ENCODE results near the gene PTPRN2.

DNA sequence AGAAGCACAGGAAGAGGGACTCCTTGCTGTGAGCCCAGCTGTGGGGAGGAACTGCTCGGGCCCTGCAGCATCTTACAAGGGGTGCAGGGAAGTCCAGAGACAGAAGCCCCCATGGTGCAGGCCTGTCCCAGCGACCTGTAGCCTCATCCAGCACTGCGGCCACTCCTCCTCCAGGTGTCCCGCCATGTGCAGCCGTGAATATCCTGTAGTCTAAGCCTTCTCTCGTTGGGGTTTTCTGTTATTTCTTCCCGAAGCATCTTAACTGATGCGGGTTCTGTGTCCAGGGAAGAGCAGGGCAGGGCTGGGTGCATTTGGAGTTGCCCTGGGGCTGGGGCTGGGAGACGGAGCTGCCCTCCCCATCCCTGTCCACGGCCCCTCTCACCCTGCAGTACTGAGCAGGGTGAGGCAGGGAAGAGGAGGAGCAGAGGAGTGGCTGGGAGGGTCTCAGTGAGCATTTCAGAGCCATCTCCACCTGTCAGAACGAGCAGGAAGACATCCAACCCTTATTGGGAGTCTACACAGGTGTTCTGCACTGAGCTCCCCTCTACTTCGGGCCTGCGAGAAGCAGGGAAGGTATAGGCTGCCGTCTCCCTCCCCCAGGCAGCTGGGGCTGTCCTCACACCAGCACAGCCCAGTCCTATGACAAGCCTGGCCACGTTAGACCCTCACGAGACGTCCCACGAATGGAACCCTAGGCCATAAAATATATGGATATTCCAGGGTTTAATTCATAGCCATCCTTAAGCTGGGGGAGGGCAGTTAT, 756.3 kb downstream of the PTPRN2 start:
- TF ChIP-seq, protein P1, sequence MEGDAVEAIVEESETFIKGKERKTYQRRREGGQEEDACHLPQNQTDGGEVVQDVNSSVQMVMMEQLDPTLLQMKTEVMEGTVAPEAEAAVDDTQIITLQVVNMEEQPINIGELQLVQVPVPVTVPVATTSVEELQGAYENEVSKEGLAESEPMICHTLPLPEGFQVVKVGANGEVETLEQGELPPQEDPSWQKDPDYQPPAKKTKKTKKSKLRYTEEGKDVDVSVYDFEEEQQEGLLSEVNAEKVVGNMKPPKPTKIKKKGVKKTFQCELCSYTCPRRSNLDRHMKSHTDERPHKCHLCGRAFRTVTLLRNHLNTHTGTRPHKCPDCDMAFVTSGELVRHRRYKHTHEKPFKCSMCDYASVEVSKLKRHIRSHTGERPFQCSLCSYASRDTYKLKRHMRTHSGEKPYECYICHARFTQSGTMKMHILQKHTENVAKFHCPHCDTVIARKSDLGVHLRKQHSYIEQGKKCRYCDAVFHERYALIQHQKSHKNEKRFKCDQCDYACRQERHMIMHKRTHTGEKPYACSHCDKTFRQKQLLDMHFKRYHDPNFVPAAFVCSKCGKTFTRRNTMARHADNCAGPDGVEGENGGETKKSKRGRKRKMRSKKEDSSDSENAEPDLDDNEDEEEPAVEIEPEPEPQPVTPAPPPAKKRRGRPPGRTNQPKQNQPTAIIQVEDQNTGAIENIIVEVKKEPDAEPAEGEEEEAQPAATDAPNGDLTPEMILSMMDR (conservative IDR thresholded peaks at IDR 0.05; ENCODE audit: low read depth, low read length) = no peak
- no peak for TF ChIP-seq EZH2 (IDR thresholded peaks at IDR 0.05; ENCODE audit: borderline replicate concordance, low read depth, low read length, poor library complexity, severe bottlenecking)

All from A673 (cell line).